Activated T-cell treated with anti-CD3 and anti-CD28 coated beads, Interleukin-2, amount 50 U/mL, for 1 hour (primary cell): ENCODE data around the gene COL13A1.

Experiments used
- DNase-seq: peaks from one replicate; pipeline ENCODE4 v3.0.0-alpha.2; 2020

The COL13A1 gene

GRCh38 chr10:69826094-69826493 lies 24.4 kb downstream of the COL13A1 start:
- DNase-seq, result no peak

DNA sequence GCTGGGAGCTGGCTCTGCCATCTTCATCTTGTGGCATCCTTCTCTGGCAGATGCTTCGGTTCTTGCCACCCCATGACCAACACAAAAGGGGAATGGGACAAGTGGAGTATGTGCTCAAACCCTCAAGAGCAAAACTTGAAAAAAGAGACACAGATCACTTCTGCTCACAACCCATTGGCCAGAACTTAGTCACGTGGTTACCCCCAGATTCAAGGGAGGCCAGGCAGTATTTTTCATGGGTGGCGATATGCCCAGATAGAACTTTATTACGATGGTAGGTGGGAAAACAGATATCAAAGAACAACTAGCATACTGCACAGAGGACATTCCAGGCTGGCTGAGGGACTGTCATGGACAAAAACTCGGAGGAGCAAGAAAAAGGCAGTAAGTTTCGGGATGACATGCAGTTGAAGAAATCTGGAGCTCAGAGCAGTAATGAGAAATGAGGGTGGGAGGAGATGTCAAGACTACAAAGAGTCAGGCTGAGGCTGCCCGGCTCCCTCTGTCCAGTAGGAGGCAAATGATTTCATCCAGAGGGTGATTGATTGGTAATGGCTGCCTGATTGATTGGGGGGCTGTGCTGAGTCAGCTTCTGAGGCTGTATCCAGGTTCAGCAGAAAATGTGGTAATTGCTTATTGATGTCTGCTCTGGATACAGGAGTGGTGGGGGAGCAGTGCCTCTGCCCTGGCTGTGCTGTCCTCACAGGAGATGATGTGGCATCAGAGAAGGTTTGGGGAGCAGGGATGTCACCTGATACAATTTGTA lies 25.3 kb downstream of the COL13A1 start:
- DNase-seq, result no peak

DNA sequence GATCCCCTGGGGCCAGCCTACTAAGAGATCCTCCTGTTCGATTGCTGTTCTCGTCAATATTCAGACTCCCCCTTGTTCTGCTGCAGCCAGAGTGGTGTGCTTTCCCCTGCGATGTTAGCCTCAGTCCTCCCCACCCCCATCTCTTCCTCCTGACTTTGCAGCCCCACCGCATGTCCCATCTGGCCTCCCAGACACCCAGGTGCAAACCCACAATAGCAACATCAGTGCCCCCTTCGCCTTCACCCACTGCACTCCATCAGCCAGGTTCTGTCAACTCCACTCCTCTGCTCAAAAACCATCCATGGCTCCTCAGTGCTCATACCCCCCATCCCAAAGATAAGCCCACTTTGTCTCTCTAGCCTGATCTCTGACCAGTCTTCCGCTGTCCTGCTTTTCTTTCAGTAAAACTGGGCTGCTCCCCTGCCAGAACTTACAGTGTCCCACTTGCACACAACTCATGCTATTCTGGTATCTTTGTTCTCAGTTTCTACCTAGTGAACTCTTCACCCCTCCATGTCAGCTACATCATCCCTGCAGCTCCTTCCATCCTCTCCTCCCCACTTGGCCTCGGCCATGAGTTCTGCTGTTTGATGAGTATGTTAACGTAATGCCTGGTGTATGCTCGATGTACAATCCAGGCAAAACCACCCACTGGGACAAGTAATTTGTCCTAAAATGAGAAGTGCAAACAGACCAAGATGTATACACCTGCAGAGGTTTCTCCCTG lies 26.6 kb downstream of the COL13A1 start:
- DNase-seq, result no peak

DNA sequence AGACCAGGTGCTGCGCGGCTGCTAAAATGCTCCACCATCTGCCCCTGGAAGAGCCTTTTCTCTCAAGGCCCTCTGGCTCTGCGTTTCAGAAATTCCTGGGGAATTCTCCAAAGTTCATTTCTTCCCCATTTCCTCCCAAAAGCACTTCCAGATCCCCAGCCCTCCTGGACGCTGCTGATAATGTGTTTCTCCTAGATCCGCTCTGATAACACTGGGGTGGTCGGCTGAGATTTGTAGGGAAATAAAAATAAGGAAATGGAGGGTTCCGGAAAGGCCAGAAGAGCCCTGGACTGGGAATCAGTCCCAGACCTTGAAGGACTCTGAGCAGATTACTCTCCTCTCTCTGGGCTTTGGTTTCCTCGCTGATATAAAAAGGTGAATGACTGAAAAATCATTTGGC lies 28.1 kb downstream of the COL13A1 start:
- DNase-seq, result no peak

GRCh38 chr10:69831231-69831855 lies 29.6 kb downstream of the COL13A1 start:
- no peak for DNase-seq

- DNase-seq, result no peak
These were observed 33.5 kb downstream of the COL13A1 start for GRCh38 chr10:69835233-69835632.

GRCh38 chr10:69835875-69836730 lies 34.4 kb downstream of the COL13A1 start:
- no peak for DNase-seq

DNA sequence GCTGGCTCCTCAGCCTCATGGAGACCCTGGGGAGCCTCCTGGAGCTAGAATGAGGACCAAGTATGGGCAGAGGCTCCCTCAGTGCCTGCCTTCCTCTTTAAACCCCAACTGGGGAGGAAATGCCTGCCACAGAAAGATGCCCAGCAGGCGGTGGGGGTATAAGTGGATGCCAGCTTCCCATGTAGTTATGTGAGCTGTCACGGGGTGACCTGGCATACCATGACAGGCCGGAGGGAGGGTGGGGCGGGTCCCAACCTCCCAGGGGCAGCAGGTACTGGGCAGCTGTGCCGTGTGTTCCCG lies 35.0 kb downstream of the COL13A1 start:
- DNase-seq, result no peak

DNA sequence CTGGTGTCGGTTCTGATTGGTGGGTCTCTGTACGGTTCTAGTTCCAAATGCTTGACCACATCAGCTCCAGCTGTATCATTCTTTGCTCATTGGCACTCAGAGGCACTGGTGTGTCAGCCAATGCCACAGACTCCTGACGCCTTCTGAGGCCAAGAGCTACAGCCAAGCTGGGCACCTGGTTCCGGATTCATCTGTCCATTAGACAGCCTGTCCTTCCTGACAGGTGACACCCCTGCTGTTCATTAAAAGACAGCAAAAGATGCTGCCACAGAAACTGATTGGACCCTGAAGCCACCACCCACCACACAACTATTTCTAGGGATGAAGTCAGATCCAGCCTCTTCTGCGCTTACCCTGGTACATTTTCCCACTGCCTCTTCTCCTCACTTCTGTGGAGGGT lies 35.6 kb downstream of the COL13A1 start:
- no peak for DNase-seq

DNA sequence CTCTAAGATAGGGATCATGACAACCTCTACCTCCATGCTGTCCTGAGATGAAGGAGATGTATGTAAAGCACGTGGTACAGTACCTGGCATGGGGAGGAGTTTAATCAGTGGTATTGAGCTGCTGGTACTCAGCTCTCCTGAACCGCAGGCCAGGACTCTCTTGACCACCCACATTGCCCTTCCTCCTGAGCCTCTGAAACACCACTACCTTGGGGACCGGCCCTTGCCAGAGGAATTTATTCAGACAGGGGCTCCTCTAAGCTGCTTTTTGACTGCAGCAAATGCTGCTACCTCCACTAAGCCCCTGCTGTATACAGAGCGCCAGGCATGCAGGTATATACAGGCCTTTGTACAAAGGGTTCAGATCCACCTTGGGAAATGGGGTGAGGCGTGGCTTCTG lies 36.7 kb downstream of the COL13A1 start:
- no peak for DNase-seq

GRCh38 chr10:69838853-69839252 lies 37.1 kb downstream of the COL13A1 start:
- DNase-seq, result no peak

DNA sequence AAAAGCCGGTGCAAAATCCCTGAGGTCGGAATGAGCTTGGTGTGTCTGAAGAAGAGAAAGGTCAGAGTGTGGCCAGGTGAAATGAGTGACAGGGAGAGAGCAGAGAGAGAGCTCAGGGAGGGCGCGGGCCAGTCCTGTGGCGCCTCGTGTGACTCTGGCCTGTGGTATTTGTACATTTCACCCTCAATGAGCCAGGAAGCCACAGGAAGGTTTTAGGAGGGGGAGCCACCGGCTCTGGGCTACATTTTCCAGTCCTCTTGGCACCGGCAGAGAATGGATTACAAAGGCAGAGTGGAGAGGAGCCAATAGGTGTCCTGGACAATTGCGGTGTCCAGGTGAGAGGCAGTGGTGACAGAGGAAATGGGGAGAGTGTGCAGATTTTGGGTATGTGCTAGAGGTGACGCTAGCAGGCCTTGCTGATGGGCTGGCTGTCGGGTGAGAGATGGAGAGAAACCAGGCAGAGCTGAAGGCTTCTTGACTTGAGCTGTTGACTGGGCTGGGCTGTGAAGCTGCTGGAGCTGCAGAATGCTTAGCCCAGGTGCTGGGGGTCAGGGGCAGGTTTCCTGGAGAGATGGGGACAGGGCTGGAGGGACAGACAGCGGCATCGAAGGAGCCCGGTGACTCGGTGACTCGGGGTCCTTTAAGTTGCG lies 38.1 kb downstream of the COL13A1 start:
- DNase-seq, result no peak

- no peak for DNase-seq
These were observed 39.1 kb downstream of the COL13A1 start for GRCh38 chr10:69840773-69841172.

DNA sequence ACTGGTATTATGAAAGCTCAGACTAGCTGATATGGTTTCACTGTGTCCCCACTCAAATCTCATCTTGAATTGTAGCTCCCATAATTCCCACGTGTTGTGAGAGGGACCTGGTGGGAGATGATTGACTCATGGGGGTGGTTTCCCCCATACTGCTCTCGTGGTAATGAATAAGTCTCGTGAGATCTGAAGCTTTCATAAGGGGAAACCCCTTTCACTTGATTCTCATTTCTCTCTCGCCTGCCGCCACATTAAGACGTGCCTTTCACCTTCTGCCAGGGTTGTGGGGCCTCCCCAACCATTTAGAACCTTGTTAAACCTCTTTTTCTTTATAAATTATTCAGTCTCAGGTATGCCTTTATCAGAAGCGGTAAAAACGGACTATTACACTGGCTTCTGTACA lies 40.3 kb downstream of the COL13A1 start:
- DNase-seq, result no peak

DNA sequence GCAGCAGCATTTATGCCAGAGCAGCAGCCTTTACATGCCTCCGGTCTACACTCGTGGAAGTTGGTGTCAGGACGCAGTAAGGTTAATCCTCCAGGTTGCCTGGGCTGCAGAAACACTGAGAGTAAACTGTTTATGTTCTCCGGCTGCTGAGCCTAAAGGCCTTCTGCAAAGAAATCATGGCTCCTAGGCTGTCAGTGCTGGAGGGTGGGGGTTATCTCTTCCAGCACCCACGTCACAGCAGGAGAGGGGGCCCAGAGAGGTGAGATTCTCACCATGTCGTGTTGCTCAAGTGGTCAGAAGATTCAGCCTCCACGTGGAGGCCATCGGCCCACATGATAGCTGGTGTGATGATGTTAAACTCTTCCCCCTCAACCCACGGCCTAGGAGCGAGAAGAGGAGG lies 41.2 kb downstream of the COL13A1 start:
- DNase-seq, result no peak

GRCh38 chr10:69843923-69844322 lies 42.2 kb downstream of the COL13A1 start:
- no peak for DNase-seq

- no peak for DNase-seq
These were observed 43.0 kb downstream of the COL13A1 start for GRCh38 chr10:69844698-69845097.

DNA sequence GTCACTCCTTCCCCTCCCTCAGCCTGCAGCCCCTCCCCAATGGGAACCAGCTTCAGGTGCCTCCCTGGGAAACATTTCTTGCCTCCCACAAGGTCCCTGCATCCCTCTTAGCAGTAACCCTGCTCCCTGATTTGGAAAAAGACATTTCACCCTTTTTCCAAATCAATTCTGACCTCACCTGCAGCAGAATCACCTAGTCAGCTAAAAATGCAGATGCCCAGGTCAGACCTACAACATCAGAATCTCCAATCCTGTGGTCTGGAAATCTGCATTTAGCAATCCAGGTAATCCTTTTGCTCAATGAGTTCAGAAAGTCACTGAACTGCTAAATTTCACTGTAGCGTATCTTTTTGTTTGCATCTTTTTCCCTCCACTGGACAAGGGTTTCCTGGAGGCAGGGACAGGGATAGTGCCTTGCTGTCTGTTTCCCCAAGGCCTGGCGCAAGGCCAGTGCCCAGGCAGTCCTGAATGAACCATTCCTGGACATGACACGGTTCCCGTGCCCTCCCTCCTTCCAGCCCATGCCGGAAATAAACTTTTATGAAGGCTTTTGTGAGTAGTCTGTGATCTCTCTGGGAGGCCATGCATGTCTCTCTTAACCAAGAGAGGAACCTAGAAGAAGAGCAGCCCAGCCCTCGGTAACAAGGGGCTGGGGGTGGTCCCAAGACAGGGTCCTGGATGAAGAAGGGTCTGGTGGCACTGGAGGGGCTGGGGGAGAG lies 44.0 kb downstream of the COL13A1 start:
- no peak for DNase-seq

DNA sequence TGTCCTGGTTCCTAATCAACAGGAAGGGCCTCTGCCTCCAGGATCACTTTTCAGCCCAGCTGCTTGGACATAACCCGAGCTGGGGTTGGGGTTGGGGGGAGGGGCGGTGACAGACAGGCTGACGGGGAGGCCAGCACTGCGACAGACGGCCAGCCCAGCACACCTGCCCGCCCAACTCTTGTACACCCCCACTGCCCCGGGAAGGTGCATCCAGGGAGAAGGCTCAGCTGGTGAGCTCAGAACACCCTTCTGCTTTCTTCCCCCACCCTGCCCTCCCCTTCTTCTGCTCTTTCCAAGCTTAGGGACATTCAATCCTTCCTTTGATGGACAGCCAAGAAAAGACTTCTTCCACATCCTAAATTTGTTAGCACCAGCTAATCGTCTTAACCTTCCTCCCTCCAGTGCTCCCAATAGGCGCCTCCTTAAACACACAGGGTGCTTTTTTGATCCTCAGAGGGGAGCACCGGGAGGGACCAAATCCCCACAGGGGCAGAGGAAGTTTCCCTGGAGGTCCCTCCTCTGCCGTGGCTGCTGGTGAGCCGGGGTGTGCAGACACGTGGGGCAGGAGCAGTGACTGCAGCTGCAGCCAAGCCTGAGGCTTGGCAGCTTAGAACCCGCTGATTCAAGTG lies 44.7 kb downstream of the COL13A1 start:
- no peak for DNase-seq

DNA sequence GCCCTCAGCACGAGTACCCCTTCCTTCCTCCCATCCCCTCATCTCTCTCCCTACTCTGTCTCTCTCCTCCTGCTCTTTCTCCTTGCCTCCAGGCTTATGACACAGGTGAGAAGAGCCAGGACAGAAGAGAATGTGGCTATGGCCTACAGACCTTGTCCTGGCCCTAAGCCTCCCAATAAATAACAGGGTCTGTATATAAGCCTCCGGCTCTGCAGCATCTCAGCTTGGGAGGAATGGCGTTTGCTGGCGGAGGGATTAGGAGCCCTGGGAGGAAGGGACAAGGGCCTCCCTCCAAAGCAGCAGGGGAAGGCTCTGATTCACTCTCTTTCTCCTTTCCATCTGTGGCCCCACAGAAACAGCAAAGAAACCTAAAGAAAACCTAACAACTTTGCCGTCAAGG lies 45.8 kb downstream of the COL13A1 start:
- DNase-seq, result no peak

GRCh38 chr10:69847883-69848282 lies 46.2 kb downstream of the COL13A1 start:
- DNase-seq, result no peak

DNA sequence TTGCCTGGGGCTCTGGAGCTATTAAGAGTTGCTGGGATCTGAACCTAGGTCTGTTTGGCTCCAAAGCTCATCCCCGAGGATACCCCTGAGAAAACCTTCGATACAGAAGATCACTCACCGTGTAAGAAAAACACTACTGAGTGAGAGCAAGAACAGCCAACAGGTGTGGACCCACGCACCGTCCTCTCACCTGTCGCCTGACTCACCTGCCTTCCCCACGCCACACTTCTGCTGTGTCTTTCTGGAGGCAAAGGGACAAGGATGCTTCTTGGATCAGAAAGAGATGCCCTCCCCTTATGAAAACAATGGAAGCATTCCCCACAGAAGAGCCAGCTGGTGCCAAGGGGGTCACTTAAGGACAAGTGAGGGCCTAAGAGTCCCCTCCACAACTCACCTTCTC lies 46.7 kb downstream of the COL13A1 start:
- no peak for DNase-seq
